Stimulated activated CD8-positive, alpha-beta memory T cell treated with anti-CD3 and anti-CD28 coated beads, Interleukin-7, amount 100 ng/mL, for 24 hours (primary cell): ENCODE measurements around the gene AAMDC.

ENCODE experiments used
- DNase-seq: peaks from one replicate; pipeline ENCODE4 v3.0.0-alpha.2; 2020; ENCODE audit warnings: low read depth

The AAMDC gene

DNA sequence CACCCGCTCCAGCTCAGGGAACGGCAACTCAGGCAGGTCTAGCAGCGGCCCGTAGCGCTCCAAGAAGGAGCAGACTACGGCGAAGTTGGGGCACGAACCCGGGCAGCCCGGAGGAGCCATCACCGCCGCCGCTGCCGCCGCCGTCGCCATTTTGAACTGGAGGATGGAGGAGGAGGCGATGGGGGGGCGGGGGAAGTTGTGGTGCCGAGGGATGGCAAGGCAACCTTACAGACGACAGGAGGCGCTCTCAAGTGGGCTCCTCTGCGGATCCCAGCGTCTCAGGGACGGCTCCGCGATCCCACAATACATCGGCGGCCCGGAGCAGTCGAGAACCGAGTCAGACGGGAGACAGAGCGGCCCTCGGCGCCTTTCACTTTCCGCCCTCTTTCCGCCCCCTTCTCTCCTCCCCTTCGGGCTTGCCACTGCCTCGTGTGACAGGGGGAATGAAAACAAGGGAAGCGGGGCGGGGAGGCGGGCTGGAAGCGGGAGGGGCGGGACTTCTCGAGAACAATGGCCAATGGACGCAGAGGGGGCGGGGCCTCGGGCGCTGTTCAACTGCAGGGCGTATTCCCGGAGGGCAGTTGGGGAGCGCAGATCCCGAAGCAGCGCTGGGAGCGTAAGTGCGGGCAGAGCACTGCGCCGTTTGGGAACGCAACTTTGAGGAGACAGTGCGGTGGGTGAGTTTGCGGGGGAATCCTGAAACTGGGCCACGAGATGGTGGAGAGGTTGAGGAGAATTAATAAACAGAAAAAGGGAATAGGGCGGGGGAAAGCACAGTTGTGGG is at the start of gene AAMDC, which contains the start of gene RSF1:
TSS of gene AAMDC (plus strand) at position 580 of the 784 bp plus-strand sequence. CDS start 21,353 bp downstream, outside the sequence.
TSS of gene RSF1 (minus strand) at position 158 of the 784 bp plus-strand sequence. CDS start at position 150, 8 bp downstream.
- peak; percentile 92 for DNase-seq

DNA sequence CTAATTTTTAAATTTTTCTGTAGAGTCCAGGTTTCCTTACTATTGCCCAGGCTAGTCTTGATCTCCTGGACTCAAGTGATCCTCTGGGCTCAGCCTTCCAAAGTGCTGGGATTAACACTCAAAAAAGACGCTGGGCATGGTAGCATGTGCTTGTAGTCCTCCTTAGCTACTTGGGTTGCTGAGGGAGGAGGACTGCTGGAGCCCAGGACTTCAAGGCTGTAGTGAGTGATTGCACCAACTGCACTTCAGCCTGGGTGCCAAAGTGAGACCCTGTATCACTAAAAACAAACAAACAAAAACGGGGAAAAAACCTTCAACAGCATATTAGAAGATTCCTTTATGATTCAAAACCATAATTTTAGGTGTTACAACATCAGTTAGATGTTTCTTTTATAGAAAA is 45.0 kb upstream of the AAMDC start:
- no peak for DNase-seq

DNA sequence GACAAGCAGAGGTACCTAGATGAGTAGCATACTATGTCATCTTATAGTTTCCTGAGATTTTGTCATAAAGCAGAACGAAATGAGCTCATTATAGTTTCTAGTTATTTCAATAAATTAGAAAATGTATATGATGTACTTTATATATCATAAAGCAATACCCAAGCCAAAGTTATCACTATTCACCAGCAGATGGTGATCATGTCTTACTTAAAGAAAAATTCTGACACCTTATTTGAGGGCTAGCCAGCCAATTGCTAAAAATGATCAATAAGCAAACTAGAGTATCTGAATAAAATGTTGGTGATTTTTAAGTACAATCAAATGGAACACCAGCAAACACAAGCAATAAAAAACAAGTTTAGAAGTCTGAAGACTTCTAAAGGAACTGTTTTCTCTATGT is 44.5 kb upstream of the AAMDC start:
- DNase-seq = no peak

DNA sequence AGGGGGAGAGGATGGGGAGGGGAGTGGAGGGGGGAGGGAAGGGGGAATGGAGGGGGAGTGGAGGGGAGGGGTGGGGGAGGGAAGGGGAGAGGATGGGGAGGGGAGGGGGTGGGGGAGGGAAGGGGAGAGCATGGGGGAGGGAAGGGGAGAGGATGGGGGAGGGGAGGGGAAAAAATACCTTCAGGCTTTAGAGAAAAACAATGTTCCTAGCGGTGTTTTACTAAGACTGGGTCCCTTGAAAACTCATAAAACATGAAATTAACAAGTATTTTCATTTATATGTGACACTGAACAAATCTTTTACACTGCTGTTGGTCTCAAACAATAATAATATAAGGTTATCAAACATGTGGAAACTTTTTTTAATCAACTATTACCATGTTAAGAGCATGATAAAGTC is 42.8 kb upstream of the AAMDC start:
- DNase-seq = no peak

DNA sequence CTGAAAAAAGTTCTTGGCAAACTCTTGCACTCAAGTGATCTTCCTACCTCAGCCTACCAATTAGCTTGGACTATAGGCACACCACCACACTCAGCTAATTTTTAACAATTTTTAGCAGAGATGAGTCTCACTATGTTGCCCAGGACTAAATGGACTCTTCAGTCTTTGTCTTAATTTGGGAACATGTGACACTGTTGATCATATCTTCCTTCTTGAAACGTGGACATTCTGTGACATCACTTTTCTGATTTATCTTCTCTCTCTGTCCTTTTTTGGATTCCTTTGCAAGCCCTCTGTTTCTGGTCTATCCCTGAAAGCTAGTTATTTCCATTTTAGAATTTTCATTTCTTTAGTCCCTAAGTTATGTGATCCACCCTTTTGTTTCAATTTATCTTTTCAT is 42.4 kb upstream of the AAMDC start:
- DNase-seq = no peak

DNA sequence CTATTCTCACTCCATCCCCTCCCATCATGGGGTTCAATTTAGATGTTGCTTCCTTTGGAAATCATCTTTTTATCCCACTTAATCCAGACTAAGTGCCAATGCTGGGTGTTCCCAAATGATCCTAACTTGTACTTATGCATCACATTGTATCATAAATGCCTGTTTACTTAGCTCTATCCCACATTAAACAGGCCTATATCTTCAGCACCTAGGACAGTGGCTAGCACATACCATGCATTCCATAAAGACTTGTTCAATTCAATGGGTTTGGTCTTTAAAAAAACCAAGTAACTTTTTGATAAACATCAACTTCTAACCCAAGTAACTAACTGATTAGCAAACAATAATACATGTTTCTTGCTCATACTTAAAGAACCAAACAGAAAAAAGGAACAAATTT is 41.0 kb upstream of the AAMDC start:
- no peak for DNase-seq

DNA sequence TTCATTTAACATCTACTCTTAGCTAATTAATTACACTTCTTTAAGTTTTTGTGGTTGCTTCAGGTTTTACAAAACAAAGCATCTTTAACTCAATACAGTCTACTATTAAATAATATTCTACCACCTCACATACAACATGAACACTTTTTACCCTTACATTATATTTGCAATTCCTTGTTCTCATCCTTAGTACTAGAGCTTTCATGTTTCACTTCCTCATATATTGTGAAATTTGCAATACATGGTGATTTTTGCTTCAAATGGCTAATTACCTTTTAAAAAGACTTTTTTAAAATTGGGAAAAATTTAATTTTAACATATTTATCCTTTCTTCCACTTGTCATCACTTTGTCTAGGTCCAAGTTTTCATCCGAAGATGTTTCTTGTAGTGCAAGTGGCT is 37.9 kb upstream of the AAMDC start:
- no peak for DNase-seq

DNA sequence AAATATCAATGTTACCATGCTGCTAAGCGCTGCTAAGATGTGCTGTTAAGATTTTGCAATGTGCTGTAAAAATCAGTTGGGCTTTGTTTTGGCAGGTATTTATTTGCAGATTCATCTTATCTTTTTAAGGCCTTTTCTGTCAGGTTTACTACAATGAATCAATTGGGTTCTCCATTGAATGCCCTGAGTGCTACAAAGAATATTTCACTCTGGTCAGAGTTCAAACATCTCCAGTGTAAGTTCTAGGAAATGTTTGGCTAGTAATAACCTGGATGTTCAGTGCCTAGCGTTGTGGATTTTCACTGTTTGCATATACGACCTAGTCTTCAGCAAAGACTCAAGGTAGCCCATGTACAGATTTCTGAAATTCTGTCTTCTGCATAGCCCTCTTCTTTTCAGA is 36.4 kb upstream of the AAMDC start:
- DNase-seq = no peak

DNA sequence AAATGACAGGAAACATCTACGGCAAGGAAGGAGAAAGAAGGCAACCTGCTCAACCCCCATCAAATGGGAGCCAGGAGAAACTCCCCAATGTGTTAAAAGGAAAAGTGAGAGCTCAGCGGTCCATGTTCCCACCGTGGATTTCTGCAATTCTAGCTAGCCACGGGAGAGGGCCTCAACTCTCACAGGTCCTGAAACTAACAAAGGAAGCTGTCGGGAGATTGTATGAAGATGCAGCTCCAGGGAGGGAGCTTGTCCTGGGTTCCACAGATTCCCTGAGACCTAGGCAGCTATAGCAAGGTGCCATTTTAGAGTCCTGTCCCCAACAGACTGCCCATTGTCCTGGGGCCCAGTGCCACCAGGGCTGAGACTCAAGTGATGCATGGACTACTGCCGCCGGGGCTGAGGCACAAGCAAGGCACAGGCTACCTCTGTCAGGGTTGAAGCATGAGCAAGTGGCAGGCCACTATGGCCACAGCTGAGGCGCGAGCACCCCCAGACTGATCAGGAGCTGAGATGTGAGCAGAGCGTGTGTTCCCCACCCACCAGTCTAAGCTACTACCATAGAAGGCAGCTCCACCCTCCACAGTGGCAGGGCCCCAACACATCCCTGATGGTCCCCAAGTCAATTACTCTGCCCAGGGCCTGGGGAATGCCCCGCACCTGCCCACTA is 31.7 kb upstream of the AAMDC start:
- DNase-seq = no peak

DNA sequence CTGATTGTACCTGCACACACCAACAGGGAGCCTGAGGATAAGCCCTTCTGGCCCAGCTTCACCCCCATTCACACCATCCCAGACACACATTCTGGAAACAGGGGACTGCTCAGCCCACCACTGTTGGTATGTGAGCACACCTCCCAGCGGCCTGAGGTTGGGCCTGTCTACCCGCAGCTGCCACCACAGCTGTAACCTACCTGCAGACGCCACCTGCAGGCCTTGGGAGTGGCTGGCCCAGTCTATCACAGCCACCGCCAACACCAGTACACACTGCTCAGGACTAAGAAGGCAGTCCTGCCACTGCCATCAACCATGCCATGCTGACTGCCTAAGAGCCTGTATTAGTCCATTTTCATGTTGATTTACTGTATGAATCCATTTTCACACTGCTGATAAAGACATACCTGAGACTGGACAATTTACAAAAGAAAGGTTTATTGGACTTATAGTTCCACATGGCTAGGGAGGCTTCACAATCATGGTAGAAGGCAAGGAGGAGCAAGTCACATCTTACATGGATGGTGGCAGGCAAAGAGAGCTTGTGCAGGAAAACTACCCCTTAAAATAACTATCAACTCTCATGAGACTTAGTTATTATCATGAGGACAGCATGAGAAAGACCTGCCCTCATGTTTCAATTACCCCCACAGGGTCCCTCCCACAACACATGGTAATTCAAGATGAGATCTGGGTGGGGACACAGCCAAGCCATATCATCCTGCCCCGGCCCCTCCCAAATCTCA is 31.0 kb upstream of the AAMDC start:
- no peak for DNase-seq

DNA sequence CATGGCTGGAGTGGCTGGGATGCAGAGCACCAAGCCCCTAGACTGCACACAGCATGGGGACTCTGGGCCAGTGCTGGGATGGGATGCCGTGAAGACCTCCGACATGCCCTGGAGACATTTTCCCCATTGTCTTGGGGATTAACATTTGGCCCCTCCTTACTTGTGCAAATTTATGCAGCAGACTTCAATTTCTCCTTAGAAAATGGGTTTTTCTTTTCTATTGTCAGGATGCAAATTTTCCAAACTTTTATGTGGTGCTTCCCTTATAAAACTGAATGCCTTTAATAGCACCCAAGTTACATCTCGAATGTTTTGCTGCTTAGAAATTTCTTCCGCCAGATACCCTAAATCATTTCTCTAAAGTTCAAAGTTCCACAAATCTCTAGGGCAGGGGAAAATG is 29.6 kb upstream of the AAMDC start:
- no peak for DNase-seq

DNA sequence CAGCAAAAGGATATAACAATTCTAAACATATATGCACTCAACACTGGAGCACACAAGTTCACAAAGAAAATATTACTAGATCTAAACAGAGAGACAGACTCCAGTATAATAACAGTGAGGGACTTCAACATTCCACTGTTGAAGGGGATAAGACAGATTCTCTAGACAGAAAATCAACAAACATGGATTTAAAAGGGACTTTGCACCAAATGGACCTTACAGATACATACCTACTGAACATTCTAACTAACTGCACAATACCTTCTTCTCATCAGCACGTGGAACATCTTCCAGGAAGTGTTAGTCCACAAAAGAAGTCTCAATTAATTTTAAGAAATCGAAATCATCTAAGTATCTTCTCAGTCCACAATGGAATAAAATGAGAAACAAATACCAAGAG is 27.0 kb upstream of the AAMDC start:
- DNase-seq = no peak

DNA sequence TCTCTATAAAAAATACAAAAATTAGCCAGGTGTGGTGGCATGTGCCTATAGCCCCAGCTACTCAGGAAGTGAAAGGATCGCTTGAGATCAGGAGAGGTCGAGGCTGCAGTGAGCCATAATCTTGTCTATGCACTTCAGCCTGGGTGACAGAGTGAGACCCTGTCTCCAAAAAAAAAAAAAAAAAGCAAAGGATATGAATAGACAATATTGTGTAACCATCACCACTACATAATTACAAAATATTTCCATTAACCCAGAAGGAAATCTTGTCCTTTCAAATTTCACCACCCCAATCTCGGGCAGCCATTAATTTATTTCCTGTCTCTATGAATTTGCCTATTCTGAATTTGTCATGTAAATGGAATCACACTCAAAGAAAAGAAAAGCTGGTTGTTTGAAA is 21.6 kb upstream of the AAMDC start:
- no peak for DNase-seq

DNA sequence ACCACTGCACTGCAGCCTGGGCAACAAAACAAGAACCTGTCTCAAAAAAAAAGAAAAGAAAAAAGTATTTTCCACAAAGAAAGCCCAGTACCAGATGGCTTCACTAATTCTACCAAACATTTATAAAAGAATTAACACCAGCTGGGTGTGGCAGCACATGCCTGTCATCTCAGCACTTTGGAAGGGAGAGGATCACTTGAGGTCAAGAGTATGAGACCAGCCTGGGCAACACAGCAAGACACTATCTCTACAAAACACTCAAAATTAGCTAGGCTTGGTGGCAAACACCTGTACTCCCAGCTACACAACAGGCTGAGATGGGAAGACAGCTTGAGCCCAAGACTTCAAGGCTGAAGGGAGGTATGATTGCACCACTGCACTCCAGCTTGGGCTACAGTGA is 20.5 kb upstream of the AAMDC start:
- DNase-seq = no peak

DNA sequence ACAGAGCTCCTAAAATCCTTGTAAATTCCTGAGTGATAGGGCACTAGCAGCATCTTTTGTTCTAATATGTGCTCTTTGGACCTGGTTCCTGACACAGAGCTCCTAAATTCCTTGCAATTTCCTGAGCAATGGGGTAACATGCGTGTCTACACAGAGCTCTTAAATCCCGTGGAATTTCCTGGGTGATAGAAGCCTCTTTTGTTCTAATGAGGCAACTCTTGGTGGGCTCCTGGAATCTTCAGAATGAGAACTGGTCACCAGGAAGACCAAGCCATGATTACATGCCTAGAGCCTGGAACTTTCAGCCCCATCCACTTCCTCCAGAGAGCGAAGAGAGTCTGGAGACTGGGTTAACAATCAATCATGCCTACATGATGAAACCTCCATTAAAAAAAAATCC is 19.5 kb upstream of the AAMDC start:
- DNase-seq = no peak

DNA sequence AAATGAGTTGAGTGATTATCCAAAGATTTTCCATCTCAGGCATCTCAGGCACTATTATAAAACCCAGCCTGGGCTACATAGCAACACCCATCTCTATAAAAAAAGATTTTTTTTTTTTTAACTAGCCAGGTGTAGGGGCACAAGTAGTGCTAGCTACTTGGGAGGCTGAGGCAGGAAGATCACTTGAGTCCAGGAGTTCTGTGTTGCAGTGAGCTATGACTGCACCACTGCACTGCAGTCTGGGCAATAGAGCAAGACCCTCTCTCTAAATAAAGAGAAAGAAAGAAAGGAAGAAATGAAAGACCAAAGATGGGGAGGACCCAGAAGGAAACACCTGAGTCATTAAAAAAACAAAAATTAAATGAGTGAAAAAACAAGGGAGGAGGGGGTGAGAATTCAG is 14.5 kb upstream of the AAMDC start:
- no peak for DNase-seq

DNA sequence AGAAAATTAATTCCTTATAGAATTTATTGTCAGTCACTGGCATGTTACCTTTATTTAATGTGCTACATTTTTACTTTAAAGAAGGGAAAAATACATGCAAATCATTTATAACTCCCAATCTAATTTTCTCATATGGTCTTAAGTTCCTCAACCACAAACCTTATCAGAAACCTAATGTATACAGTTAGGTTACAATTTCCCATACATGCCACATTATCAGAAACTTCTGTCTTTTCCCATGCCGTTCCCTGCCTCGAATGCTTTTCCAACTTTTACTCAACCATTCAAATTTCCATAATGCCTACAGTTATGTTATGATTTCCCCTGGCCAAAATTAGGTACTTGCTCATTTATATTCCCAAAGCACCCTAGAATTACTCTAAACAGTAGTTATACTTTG is 14.0 kb upstream of the AAMDC start:
- no peak for DNase-seq

DNA sequence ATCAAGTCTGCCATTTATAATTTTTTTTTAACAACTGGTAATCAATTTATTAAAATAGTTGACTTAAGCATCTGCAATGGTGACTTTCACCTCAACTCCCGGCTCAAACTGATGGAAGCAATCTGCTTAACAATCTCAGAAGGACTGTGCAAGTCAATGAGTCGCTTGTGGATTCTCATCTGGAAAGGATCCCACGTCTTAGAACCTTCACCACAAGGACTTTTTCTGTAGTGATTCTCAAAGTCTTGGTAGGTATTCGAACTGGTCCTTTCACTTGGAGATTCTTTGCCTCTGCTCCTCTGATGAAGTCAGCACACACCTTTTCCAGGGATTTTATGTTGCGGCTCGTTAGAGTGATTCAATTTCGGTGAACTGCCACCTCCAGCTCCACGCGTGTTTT is 7.7 kb upstream of the AAMDC start:
- DNase-seq = no peak

DNA sequence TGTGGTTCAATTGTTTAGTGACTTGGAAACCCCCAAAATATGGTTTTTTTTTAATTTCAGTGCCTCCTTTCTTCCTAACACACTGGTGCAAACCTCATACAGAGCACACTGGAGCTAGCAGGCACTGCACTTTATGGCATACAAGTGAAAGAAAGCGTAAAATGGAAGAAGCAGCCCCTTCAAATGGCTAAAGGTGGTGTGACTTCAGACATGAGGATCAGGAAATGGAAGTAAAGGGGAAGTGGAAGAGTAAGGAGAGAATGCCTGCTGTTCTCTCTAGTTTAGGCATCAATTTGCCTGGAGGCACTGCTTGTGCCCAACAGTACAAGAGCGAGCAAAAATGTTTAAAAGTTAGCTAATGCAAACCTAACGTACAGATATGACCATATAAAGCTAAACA is 6.1 kb upstream of the AAMDC start:
- DNase-seq = no peak

DNA sequence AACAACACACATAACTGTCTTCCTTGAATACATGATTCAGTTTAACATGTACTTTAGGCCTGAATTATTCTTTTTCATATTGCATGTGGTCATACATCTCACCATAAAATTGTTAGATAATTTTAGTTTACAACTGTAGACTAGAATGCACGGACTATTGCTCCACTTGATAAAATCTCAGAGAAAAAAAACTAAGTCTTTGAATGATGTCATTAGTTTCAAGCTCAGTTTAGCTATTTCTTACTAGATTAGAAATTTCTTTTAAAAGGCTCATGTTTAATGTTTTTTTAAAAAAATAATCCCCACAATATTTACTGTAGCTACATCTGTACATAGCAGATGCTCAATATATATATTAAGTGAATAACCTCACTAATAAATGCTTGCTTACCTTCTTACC is 5.5 kb upstream of the AAMDC start:
- DNase-seq = no peak

DNA sequence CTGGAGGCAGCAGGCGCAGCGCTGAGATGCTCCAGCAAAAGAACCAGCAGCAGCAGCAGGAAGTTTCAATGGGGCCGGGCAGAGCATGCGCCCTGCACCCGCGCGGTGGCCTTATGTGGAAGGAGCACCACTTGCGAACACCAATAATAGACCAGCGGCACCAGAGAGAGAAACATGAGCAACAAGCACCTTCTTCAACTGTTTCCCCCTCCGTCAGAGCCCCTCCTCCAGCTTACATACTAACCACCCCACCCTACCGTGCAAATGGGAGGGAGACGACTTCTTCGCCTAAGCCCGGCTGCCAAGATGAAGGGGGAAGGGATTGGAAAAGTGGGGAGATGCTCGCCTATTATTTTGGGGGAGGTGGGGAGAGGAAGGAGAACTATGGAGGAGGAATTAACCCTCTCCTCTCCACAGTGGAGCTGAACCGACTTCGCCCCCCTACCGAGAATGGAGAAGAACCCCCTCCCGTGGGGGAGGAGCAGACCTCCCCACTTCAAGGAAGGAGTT is 1.5 kb upstream of the AAMDC start:
- peak; percentile 64 for DNase-seq

DNA sequence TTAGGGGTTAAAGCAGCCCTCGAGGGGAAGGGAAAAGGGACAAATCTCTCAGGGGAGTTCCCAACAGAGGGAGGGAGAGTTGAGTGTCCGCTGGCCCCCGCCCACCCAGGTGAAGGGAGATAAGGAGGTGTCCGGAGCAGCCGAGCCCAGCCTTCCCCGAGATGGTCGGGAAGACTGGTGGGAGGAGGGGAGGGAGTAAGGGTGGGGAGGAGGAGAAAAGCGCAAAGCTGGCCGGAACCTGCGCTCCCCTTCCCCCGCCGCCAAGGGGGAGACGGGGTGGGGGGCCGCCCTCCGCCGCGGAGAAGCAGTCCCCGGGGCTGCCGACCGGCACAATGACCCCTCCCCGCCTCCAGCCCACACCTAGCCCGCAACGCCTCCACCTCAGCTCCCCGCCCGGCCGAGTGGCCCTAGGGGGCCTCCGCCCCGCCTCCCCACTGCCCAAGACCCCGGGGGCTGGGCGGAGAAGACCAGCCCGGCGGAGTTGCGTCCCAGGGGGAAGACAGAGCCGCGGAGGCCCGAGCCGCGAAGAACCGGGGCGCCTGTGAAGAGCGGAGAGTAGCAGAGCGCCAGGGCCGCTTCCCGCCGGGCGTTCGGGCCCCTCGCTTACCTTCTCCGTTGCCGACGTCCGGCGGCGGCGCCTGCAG is 901 bp upstream of the AAMDC start:
- peak; percentile 5 for DNase-seq
